K562 (cell line): ENCODE data around the gene TLCD1. TPM values are rescaled to one million over a fixed set of nuclear protein-coding genes. Genes with fewer than 3 reads are reported as not detected.

Source experiments
- ATAC-seq: fragments of 200-7000 bp; cut with Tn5 transposase; 3 replicates; pipeline ENCODE4 v1.9.1; 2020; ENCODE audit warnings: moderate library complexity
- BruUV-seq: library from RNA; stranded (reverse); fragments of 400-500 nt; replicated peaks from 2 replicates; lab custom pipeline; 2021; lab: Mats Ljungman, UMichigan
- CTCF ChIA-PET: fragments of 300-600 bp; formaldehyde crosslinking; extraction: SDS; loops from one replicate; lab custom pipeline; 2021; ENCODE audit warnings: low intra/inter-chr PET ratio; lab: Yijun Ruan, JAX
- POLR2A ChIA-PET: fragments of 300-600, 350-650 bp; sonication (Branson Sonifier 250); formaldehyde crosslinking; extraction: SDS; loops from one replicate; lab custom pipeline; 2021; ENCODE audit warnings: antibody characterized with exemption, inconsistent platforms; lab: Yijun Ruan, JAX
- DNase-seq, 4 experiments: peaks; one replicate each; pipeline versions ENCODE4 v3.0.0 to v3.0.0-alpha.2; 2011 to 2018; ENCODE audit warnings: low spot score in 3 of 4, mixed read lengths in 3 of 4; ENCODE audit errors: extremely low read depth in 1 of 4
- FAIRE-seq: peaks from 2 replicates; lab custom pipeline; 2011; peaks lifted over from hg19 to GRCh38; lab: Jason Lieb, UNC
- H2AFZ ChIP-seq: 2 replicates; pipeline ENCODE4 v1.6.0; 2011; ENCODE audit warnings: low read depth, low read length, control low read depth, inconsistent platforms
- H3K27ac ChIP-seq: fragments of 200-600 bp; 3 replicates; pipeline ENCODE4 v1.8.0; 2011; ENCODE audit warnings: low read depth, mild to moderate bottlenecking, control low read depth, inconsistent platforms, low read length, moderate library complexity, mixed read lengths; ENCODE audit errors: extremely low read depth
- H3K27me3 ChIP-seq, 2 experiments: fragments of 300-600 bp in 1 of 2; 2 replicates in 1 of 2; 3 replicates in 1 of 2; pipeline versions ENCODE4 v1.6.0 to v1.8.0; 2011; ENCODE audit warnings: inconsistent platforms in 2 of 2, low read length in 2 of 2, mild to moderate bottlenecking in 1 of 2, mixed read lengths in 1 of 2, moderate library complexity in 1 of 2; ENCODE audit not compliant: control insufficient read depth in 2 of 2, insufficient read depth in 2 of 2
- H3K36me3 ChIP-seq: fragments of 300-600 bp; 3 replicates; pipeline ENCODE4 v1.8.0; 2011; ENCODE audit warnings: mild to moderate bottlenecking, low read length, inconsistent platforms; ENCODE audit not compliant: control insufficient read depth, insufficient read depth
- H3K4me1 ChIP-seq, 2 experiments: fragments of 200-600 bp in 1 of 2; replicated peaks in 1 of 2; 2 replicates in 1 of 2; 3 replicates in 1 of 2; pipeline versions ENCODE4 v1.5.1 to v1.8.0; 2011; ENCODE audit warnings: inconsistent platforms in 2 of 2, low read length in 2 of 2, mild to moderate bottlenecking in 1 of 2, mixed read lengths in 1 of 2, moderate library complexity in 1 of 2; ENCODE audit not compliant: control insufficient read depth in 2 of 2, insufficient read depth in 2 of 2
- H3K4me2 ChIP-seq: 2 replicates; pipeline ENCODE4 v1.6.1; 2011; ENCODE audit warnings: low read length, control low read depth, inconsistent platforms, mixed read lengths; ENCODE audit not compliant: insufficient read depth
- H3K4me3 ChIP-seq: fragments of 200-600 bp; sonication (generic), shearing (Covaris generic); 2 replicates; pipeline ENCODE4 v1.5.1; 2016; ENCODE audit warnings: control low read depth, inconsistent platforms
- H3K79me2 ChIP-seq: fragments of 200-600 bp; 3 replicates; pipeline ENCODE4 v1.8.0; 2011; ENCODE audit warnings: low read length, inconsistent platforms; ENCODE audit not compliant: control insufficient read depth, insufficient read depth
- H3K9ac ChIP-seq, 2 experiments: 2 replicates each; pipeline versions ENCODE4 v1.6.0 to v1.6.1; 2011; ENCODE audit warnings: low read depth in 2 of 2, low read length in 2 of 2, control low read depth in 1 of 2, inconsistent platforms in 1 of 2, mild to moderate bottlenecking in 1 of 2, mixed read lengths in 1 of 2; ENCODE audit not compliant: insufficient read depth in 1 of 2
- H3K9me1 ChIP-seq: one replicate; pipeline ENCODE4 v1.6.0; 2011; ENCODE audit warnings: inconsistent platforms, mild to moderate bottlenecking, low read length, moderate library complexity; ENCODE audit not compliant: control insufficient read depth, insufficient read depth
- H3K9me3 ChIP-seq: replicated peaks from 2 replicates; pipeline ENCODE4 v1.5.1; 2011; ENCODE audit warnings: low read depth, low read length, inconsistent platforms; ENCODE audit not compliant: control insufficient read depth, insufficient read depth
- H4K20me1 ChIP-seq: replicated peaks from 2 replicates; pipeline ENCODE4 v1.6.1; 2011; ENCODE audit warnings: low read length, inconsistent platforms, mixed read lengths; ENCODE audit not compliant: control insufficient read depth, insufficient read depth
- BCOR ChIP-seq: fragments of 450-650 bp; IDR thresholded peaks from 2 replicates; pipeline ENCODE4 v1.6.1; 2016
- CBX8 ChIP-seq: fragments of 200-600 bp; sonication (generic); IDR thresholded peaks from 2 replicates; pipeline ENCODE4 v1.6.1; 2012; ENCODE audit warnings: borderline replicate concordance, mixed run types, low read depth, mild to moderate bottlenecking, moderate library complexity, mixed read lengths, low read length, control low read depth, inconsistent platforms; ENCODE audit not compliant: poor library complexity, severe bottlenecking; ENCODE audit errors: extremely low read depth
- CHD2 ChIP-seq: IDR thresholded peaks from 2 replicates; pipeline ENCODE4 v1.6.1; 2011; ENCODE audit warnings: low read depth, low read length
- E2F6 ChIP-seq, 2 experiments: IDR thresholded peaks; 2 replicates each; pipeline ENCODE4 v1.6.1; 2011; ENCODE audit warnings: borderline replicate concordance in 1 of 2, control low read depth in 1 of 2, low read depth in 1 of 2, low read length in 1 of 2, mild to moderate bottlenecking in 1 of 2, mixed read lengths in 1 of 2, moderate library complexity in 1 of 2; ENCODE audit not compliant: insufficient read depth in 1 of 2, insufficient read length in 1 of 2, poor library complexity in 1 of 2, severe bottlenecking in 1 of 2; ENCODE audit errors: extremely low read depth in 1 of 2
- ETV6 ChIP-seq, 3 experiments: fragments of 150-350 bp in 1 of 3; sonication (generic) in 1 of 3; formaldehyde crosslinking in 1 of 3; IDR thresholded peaks; 2 replicates each; pipeline versions ENCODE4 v1.6.1 to v1.8.0; 2014 to 2022; ENCODE audit warnings: borderline replicate concordance in 2 of 3, low read depth in 2 of 3, antibody characterized with exemption in 1 of 3, low read length in 1 of 3, mild to moderate bottlenecking in 1 of 3, missing genetic modification reagents in 1 of 3
- HLTF ChIP-seq: fragments of 450-650 bp; IDR thresholded peaks from 2 replicates; pipeline ENCODE4 v1.6.1; 2016
- MAZ ChIP-seq, 2 experiments: fragments of 450-650 bp in 1 of 2; sonication (generic) in 1 of 2; formaldehyde crosslinking; IDR thresholded peaks in 1 of 2; conservative IDR thresholded peaks in 1 of 2; 2 replicates each; pipeline versions ENCODE4 v1.4.0 to v1.5.0; 2020; ENCODE audit warnings: mild to moderate bottlenecking in 1 of 2, missing genetic modification reagents in 1 of 2
- PCBP1 ChIP-seq: fragments of 200-400 bp; formaldehyde crosslinking; IDR thresholded peaks from 2 replicates; pipeline ENCODE4 v1.6.1; 2018; ENCODE audit warnings: mild to moderate bottlenecking, low read depth, low read length; ENCODE audit not compliant: poor library complexity, severe bottlenecking
- PHF21A ChIP-seq: fragments of 450-650 bp; IDR thresholded peaks from 2 replicates; pipeline ENCODE4 v1.6.1; 2017; ENCODE audit warnings: low read depth, borderline replicate concordance
- POLR2G ChIP-seq: fragments of 200-400 bp; formaldehyde crosslinking; IDR thresholded peaks from 2 replicates; pipeline ENCODE4 v1.6.1; 2017; ENCODE audit warnings: low read depth, mild to moderate bottlenecking, antibody characterized with exemption, low read length, moderate library complexity
- PRPF4 ChIP-seq: fragments of 200-400 bp; formaldehyde crosslinking; IDR thresholded peaks from one replicate; pipeline ENCODE4 v1.6.1; 2017; ENCODE audit warnings: low read length, low read depth, mild to moderate bottlenecking; ENCODE audit not compliant: insufficient read depth, poor library complexity, severe bottlenecking
- RBM15 ChIP-seq: fragments of 200-400 bp; formaldehyde crosslinking; IDR thresholded peaks from 2 replicates; pipeline ENCODE4 v1.6.1; 2018; ENCODE audit warnings: mild to moderate bottlenecking, low read length, moderate library complexity; ENCODE audit not compliant: insufficient read depth
- SMAD4 ChIP-seq: fragments of 250-450 bp; sonication (Bioruptor Pico); conservative IDR thresholded peaks from 2 replicates; pipeline ENCODE4 v1.8.0; 2021; ENCODE audit warnings: inconsistent platforms, mild to moderate bottlenecking, moderate library complexity
- SP1 ChIP-seq: sonication (generic); formaldehyde crosslinking; IDR thresholded peaks from 2 replicates; pipeline ENCODE4 v1.8.1; 2022; ENCODE audit warnings: mild to moderate bottlenecking, missing genetic modification reagents
- SREBF1 ChIP-seq: fragments of 150-350 bp; IDR thresholded peaks from 2 replicates; pipeline ENCODE4 v1.6.1; 2014; ENCODE audit warnings: antibody characterized with exemption, low read depth, low read length, borderline replicate concordance
- STAG1 ChIP-seq: sonication (generic); formaldehyde crosslinking; IDR thresholded peaks from 2 replicates; pipeline ENCODE4 v1.5.0; 2020; ENCODE audit warnings: missing genetic modification reagents, borderline replicate concordance
- YBX1 ChIP-seq: fragments of 450-650 bp; IDR thresholded peaks from 2 replicates; pipeline ENCODE4 v1.7.1; 2016; ENCODE audit warnings: mild to moderate bottlenecking
- WGBS: fragments of 100-300 bp; shearing (Covaris generic); methylation state at CpG from one replicate; pipeline ENCODE4 v1.1.6; 2016; ENCODE audit warnings: low coverage, mixed read lengths; ENCODE audit not compliant: insufficient coverage; ENCODE audit errors: missing lambda C conversion rate; 5-methylcytosine and 5-hydroxymethylcytosine counted together
- in situ Hi-C: fragments of 300-500 bp; cut with MboI; formaldehyde crosslinking; loops from 4 replicates; pipeline ENCODE4 v1.15.0; 2018; ENCODE audit warnings: inconsistent platforms, mixed read lengths
- intact Hi-C: fragments of 100-400 bp; cut with micrococcal nuclease; formaldehyde crosslinking; loops from 2 replicates; pipeline ENCODE4 v1.14.2; 2022
- polyA plus RNA-seq, 8 experiments: library from polyadenylated mRNA; depleted of rRNA in 4 of 8; stranded (reverse) in 5 of 8; unstranded in 3 of 8; fragments of >200 nt; fragmentation: Nextera tagmentation in 2 of 8; fragmentation: Illumina TruSeq in 1 of 8; extraction: Ambion mirVana in 2 of 8; extraction: Trizol in 1 of 8; gene quantifications; 2 replicates each; pipeline versions ENCODE4 v1.2.1 to v1.2.3, GENCODE V29; 2011 to 2014; ENCODE audit warnings: inconsistent platforms in 1 of 8, missing spikeins in 1 of 8
- total RNA-seq, 7 experiments: library from RNA; depleted of rRNA in 6 of 7; stranded (reverse); fragments of >200 nt in 6 of 7; fragmentation: Illumina TruSeq in 2 of 7; extraction: Trizol in 2 of 7; gene quantifications; 2 replicates each; pipeline versions ENCODE4 v1.2.1 to v1.2.3, GENCODE V29; 2011 to 2021; ENCODE audit warnings: low replicate concordance in 1 of 7
- TF ChIP-seq, protein P1 (sequence below): sonication (generic); formaldehyde crosslinking; IDR thresholded peaks from 2 replicates; pipeline ENCODE4 v1.9.0; 2022; ENCODE audit warnings: mild to moderate bottlenecking, missing genetic modification reagents

The TLCD1 gene
- total and polyA plus RNA-seq, 9 of the 15 experiments (the other 6 are each of a cell fraction or from before 2014, with no cell fraction given): 6.8 to 37.7 (median 21.7) TPM

- in situ Hi-C loops: no loop called here
- peaks cover 39 to 81% of the 10 kb centered on the region in 2 experiments for H3K4me1 ChIP-seq
- H3K36me3 ChIP-seq: peaks cover 53% of the 10 kb centered on the region
- H2AFZ ChIP-seq: no peak overlapping the region
- no peaks in the 10 kb centered on the region for H3K9me3 ChIP-seq
- BruUV-seq: no TSS peak
- peaks cover 27% of the 10 kb centered on the region for H4K20me1 ChIP-seq
- WGBS: 4% methylated on average over 29 of the region's 31 CpGs
- peaks cover 52% of the 10 kb centered on the region for H3K79me2 ChIP-seq
- ATAC-seq: peak; percentile 12
- intact Hi-C loops: loop anchor here (5.0 kb wide), 1 partner anchor 98 kb away; the partner anchor contains the start of gene BLTP2
- H3K4me2 ChIP-seq: peak overlapping the region; percentile 94
- peak; percentile 71 for FAIRE-seq
- no peaks in the 10 kb centered on the region for H3K27me3 ChIP-seq
- peak overlapping the region; percentile 93 to 99 for H3K9ac ChIP-seq
- H3K4me3 ChIP-seq: peak overlapping the region; percentile 87
- peak overlapping the region; percentile 96 for H3K27ac ChIP-seq
- ChIA-PET CTCF (interaction anchor here (1.9 kb wide), 1 partner anchor 18 kb away, joined by 14 read pairs; the partner anchor contains the start of genes NEK8 and TLCD1), POLR2A (interaction anchor here (0.6 to 17.4 kb wide), 14 partner anchors 8 to 205 kb away, joined by 3 to 367 read pairs (median 3); partner anchors contain the start of genes NEK8, PIGS, PROCA1 and RPL23A)
- peak; percentile 35 to 71 (median 46) for DNase-seq
- no peaks in the 10 kb centered on the region for H3K9me1 ChIP-seq
- TF ChIP-seq E2F6 (IDR thresholded peaks at IDR 0.05; ENCODE audit: borderline replicate concordance in 1 of 2, extremely low read depth in 1 of 2, insufficient read depth in 1 of 2, insufficient read length in 1 of 2, low read depth in 1 of 2, low read length in 1 of 2, poor library complexity in 1 of 2, severe bottlenecking in 1 of 2) (peak in 1 of 2 experiments; percentile 41), CHD2 (no peak), BCOR (no peak), ETV6 (IDR thresholded peaks at IDR 0.05; ENCODE audit: borderline replicate concordance in 1 of 2, low read depth in 2 of 2, low read length in 1 of 2) (no peak), ETV6 (CRISPR knock-in tag; IDR thresholded peaks at IDR 0.05; ENCODE audit: borderline replicate concordance) (no peak), RBM15 (no peak), CBX8 (no peak), MAZ (CRISPR knock-in tag; conservative IDR thresholded peaks at IDR 0.05 in 1 of 2, IDR thresholded peaks at IDR 0.05 in 1 of 2) (peak in 1 of 2 experiments; percentile 33; a peak in 2 of 4 replicates), HLTF (no peak), SP1 (CRISPR knock-in tag) (0 out of 2 replicates have a peak, but pooled peaks have one; percentile 10), SMAD4 (no peak), YBX1 (no peak), STAG1 (CRISPR knock-in tag) (no peak), PHF21A (peak; percentile 81; the same call in 1 of the 2 replicates), POLR2G (peak; percentile 76), PRPF4 (no peak), SREBF1 (no peak), PCBP1 (peak; percentile 16)
- TF ChIP-seq, protein P1, sequence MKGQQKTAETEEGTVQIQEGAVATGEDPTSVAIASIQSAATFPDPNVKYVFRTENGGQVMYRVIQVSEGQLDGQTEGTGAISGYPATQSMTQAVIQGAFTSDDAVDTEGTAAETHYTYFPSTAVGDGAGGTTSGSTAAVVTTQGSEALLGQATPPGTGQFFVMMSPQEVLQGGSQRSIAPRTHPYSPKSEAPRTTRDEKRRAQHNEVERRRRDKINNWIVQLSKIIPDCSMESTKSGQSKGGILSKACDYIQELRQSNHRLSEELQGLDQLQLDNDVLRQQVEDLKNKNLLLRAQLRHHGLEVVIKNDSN (CRISPR knock-in tag): no peak
These were observed 19.1 kb upstream of the TLCD1 start for GRCh38 chr17:28744972-28745785.
